Measurements from ENCODE around the gene CACNB4.
"Not testable (repeated sequence)": the region's sequence is repeated elsewhere in the genome, so short reads cannot be mapped to it uniquely, and the experiment has no call there.

The CACNB4 gene

DNA sequence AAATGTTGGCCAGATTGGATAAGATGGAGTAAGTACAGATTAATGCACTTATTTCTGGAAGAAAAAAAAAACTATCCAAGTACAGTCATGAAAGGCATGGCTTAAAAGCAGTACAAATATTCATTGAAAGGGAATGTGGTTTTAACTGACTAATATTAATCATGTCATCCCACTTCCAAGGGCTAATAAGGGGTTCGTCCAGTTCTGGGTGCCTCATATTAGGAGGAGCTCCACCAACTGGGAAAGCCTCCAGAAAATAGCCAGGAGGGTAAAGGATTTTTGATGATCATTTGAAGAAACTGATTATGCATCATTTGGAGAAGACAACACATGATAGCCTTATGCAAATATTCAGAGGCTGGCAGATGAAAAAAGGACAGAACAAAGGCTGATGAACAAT is 155.4 kb downstream of the CACNB4 start:
- no peak for DNase-seq (ENCODE audit: low spot score)

DNA sequence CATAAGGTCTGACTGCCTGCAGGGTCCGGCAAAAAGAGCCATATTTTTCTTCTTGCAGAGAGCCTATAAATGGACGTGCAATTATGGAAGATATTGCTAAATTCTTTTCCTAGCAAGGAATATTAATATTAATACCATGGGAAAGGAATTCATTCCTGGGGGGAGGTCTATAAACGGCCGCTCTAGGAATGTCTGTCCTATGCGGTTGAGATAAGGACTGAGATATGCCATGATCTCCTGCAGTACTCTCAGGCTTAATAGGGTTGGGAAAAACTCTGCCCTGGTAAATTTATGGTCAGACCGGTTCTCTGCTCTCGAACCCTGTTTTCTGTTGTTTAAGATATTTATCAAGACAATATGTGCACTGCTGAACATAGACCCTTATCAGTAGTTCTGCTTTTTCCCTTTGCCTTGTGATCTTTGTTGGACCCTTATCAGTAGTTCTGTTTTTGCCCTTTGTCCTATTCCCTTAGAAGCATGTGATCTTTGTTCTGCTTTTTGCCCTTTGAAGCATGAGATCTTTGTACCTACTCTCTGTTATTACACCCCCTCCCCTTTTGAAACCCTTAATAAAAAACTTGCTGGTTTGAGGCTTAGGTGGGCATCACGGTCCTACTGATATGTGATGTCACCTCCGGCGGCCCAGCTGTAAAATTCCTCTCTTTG is 156.2 kb downstream of the CACNB4 start:
- DNase-seq (ENCODE audit: low spot score), result not testable (repeated sequence)

DNA sequence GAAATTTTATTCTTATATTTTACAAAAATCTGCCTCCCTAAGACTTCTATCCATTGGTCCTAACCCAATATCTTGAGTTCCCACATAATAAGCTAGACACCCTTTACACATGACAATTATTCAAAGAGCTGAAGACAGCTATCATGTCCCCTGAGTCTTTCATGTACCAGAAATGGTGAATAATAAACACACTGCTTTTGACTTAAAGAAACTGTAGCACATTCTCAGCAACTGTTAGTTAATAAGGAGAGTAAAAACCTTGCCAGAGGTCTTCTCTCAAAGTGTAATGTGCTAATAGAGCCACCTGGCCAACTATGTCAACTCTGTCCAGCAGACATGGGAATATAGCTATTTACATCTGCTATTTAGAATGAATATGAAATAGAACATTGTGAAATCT is 160.9 kb downstream of the CACNB4 start:
- no peak for DNase-seq (ENCODE audit: low spot score)

DNA sequence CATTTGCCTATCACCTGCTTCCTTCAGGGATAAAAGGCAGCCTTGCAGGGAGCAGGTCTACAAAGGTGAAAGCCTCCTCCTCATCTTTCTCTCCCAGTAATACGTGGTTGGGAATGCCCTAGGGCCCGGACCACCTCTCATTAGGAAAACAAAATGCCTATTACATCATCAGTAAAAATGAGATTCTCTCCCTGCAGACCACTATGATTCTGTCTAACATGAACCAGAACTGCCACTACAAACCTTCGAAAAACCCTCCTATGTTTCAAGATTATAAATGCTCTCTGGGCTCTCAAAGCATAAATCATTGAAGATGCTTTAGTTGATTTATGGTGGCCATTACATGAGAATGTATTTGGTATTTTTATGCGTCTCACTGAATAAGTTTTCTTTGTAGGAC is 162.2 kb downstream of the CACNB4 start:
- no peak for DNase-seq (ENCODE audit: low spot score)

DNA sequence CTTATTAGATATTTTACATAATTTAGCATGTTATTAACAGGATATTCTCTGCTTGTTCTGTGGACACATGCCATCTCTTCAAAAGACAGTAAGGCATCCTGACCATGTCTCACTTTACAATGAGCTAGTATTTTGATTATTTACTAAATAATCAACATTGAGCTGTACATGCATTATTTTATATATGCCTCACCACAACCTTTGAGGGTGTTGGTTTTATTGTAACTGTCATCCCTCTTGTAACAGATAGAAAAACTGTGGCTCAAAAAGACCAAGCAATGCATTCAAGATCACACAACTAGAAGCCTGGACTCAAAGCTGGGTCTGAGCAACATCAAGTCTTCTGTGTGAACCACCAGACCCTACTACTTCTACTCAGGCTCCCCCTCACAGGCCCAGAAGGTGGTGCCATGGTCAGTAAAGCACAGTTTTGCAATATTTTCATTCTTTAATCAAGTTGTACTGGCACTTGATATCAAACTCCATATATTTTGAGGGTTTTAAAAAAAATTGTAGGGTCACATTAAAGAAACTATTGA is 165.5 kb downstream of the CACNB4 start:
- no peak for DNase-seq (ENCODE audit: low spot score)

DNA sequence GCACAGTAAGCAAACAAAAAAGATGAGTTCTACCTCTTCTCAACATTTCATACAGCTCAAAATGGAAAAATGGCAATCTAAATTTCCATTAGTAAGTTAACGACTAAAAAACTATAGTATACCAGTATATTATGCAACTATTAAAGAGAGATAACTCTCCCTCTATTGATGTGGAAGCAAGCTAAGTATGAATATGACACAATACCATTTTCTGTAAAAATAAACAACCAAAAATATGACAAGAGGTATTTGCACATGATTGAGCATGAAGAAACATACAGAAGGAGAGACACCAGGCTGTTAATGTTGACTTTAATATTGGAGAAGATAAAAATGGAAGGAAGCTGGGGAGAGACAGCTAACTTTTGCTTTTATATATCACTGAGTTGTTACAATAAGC is 167.1 kb downstream of the CACNB4 start:
- DNase-seq (ENCODE audit: low spot score), result no peak

DNA sequence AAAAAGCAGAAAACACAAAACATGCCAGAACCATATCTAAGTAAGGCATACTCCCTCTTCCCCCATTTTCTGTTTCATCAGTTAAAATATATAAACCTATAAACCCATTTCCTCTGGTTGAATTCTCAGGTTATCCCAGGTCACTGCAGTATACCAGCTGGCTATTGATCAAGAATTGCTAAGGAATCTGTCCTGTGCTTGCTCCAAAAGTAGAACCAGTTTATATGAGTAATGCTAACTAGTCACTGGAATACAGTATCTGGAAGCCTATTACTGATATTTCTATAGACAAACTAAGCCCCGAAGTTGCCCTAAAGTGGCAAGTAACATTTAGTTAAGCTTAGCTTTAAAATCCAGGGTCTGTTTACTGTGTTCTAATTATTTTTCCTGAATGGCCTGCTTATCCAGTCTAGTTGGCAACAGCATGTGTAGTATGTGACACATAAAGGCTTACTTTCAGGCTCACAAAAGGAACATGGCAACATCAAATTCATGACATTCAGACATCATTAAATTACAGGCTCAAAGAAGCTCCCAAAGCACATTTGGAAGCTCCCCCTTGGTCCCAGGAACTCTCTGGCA is 167.7 kb downstream of the CACNB4 start:
- no peak for DNase-seq (ENCODE audit: low spot score)

DNA sequence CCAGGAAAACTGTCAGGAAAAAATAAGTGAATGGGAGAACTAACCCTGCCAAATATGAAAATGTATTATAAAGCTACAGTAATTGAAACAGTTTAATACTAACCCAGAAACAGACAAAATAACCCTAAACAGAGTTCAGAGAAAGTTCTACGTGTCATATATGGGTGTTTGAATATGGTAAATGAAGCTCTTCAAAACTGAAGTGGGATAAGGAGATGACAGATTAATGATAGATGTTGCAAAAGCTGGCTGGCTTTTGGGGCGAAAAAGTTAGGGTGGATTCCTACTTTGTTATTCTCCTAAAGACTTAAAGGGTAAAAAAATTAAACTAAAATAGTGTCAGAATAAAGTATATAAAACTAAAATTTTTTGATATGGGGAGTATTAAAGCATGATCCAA is 168.8 kb downstream of the CACNB4 start:
- no peak for DNase-seq (ENCODE audit: low spot score)

DNA sequence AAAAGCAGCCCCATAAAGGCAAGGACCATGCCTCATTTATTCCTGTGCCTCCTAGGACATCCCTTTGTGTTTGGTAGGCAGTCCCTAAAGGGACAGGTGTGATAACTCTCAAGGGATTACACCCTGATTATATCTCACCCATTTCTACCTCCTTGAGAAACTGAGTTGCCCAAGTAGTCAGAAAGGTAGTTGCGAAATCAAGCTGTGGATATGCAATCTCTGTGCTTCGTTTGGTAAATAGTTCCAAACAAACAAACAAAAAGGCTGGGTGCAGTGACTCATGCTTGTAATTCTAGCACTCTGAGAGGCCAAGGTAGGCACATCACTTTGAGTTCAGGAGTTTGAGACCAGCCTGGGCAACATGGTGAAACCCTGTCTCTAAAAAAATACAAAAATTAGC is 170.5 kb downstream of the CACNB4 start:
- DNase-seq (ENCODE audit: low spot score), result no peak

DNA sequence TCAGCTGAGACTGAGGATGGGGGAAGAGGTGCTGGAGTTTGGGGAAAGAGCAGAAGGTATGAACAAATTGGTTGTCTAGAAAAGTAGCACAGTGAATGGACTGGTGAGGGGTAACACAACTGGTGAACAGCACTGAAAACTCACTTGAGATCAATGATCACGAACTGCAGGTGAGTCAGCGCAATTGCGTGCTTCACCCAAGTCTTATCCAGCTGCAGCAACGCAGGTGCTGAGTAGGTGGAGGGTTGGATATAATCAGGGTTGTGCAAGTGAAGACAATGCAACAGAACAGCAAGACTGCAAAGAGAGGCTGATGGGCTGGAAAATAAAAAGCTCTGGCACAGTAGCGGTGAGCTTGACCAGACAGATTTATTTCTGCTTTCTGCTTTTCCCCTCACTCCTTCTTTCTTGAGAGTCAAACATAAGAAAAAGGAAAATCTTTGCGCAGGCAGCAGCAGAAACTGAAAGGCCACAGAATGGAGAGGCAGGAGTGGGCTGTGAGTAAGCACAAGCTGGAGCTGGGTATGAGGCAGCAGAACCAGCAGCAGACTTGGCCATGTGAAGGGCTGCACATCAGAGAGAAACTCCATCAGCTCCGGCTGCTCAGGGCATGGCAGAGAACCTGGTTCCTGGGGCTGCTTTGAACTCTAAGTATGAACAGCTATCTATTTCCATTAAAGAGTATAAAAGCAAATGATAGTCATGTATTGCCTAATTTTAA is 171.2 kb downstream of the CACNB4 start:
- DNase-seq (ENCODE audit: low spot score), result no peak

DNA sequence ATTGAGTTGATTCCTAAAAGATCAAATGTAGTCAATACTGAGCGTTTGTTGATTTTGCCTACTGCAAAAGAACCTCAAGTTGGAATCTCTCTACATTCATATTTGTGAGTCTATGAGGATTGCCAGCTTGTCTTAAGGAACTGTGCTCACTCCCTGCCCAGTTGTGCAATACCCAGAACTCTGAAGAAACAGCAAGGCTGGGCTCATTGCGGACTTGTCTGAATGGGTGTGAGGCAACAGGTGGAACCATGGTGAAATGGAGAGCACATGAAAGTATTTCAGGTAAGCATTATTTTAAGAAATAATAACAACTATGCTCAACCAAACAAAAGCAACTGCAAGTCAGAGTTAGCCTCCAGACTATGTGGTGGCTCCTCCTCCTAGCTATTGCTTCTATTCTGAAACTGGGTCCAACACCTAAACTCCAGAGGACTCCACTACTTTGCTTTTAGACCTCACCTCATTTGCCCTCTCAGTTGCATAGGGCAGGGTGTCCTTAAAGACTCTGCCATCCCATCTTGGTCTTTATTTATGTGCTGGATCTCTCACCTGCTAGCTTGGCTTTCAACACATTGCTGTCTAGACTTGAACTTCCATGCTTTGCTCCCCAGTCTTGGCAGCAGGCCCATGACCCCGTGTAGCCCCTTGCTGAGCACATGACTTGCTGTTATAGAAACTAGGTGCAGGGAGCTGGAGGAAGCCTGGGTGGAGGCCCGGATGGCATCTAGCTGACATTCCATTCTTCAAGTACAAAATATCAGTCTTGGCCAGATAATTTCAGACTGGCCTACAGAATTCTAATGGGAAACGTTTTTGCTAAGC is 175.8 kb downstream of the CACNB4 start:
- no peak for DNase-seq (ENCODE audit: low spot score)

DNA sequence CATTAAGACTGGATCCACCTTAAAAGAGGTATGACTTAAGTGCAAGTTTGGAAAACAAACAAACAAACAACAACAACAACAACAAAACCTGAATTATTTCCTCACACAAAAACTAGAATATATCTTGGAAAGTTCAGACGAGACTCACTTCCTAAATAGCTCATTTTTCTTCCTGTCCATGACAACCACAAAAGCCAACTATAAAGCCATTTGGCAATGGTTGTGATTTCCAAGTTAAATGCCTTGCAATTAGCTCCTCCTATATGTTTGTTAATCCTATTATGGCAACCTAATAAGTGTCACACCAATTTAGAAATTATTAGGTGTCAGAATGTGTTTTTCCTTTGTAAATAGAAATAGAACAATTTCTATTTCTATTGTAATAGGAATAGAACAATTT is 179.1 kb downstream of the CACNB4 start:
- DNase-seq (ENCODE audit: low spot score), result no peak

DNA sequence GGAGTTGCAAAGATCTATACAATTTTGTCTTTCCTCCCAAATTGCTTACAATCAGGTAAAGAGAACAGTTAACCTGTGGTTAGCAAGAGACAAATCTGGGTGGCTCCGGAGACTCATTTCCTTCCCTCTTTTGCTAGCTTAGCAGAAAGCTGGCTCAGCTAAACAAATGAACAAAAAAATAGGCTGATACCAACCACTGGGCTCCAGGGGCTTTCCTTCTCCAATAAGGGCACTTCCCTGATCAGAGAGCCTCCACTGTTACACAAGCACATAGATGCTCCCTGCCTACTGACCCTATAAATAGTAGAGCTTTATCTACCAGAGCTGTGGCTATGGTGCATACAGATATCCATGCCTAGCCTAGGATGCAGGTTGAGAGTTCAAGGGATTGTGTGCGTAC is 180.5 kb downstream of the CACNB4 start:
- no peak for DNase-seq (ENCODE audit: low spot score)

DNA sequence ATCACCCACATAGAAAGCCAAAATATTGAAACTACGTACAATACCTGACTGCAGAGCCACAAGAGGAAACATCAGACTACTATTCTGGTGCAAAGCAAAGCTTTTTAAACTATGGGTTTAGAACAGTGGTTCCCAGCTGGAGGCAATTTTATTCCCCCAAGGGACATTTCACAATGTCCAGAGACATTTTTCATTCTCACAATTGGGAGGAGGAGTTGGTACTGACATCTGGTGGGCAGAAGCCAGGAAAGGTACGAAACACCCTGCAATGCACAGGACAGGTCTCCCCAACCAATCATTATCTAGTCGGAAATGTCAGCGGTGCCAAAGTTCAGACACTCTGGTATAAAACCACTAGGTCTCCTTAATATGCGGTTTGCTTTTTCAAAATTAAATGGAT is 182.2 kb downstream of the CACNB4 start:
- DNase-seq (ENCODE audit: low spot score), result no peak

DNA sequence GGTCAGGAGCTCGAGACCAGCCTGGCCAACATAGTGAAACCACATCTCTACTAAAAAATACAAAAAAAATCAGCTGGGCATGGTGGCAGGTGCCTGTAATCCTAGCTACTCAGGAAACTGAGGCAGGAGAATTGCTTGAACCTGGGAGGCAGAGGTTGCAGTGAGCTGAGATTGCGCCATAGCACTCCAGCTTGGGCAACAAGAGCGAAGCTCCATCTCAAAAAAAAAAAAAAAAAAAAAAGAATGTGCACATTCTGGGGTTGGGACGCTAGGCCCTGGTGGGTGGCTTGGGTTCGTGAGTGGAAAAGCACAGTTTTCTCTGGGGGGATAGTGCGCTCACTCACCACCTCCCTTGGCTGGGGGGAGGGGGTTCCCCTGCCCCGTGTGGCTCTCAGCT is 183.2 kb downstream of the CACNB4 start:
- DNase-seq (ENCODE audit: low spot score), result not testable (repeated sequence)

DNA sequence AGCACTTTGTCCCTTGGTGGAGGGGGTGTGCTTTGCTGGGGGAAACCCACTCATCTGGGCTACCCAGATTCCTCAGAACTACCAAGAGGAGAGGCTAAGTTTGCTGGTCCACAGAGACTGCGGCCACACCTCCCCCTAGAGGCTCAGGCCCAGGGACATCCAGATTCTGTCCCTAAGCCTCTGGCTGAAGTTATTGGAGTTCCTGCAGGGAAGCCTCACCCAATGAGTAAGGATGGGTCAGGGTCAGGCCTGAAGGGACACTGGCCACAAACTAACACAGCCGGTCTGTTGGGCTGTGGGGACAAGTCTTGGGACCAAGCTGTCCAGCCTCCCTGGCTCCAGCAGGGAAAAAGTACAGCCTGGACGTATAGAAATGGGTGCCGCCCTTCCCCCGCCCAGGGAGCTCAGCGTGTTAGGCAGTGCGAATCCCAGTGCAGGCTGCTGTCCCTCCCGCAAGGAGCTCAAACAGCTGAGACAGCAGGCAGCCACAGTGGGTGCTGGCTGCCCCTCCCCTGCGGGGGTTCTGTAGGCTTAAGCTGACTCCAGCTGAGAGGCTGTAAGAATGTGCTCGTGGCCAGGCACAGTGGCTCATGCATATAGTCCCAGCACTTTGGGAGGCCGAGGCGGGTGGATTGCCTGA is 183.7 kb downstream of the CACNB4 start:
- no peak for DNase-seq (ENCODE audit: low spot score)

DNA sequence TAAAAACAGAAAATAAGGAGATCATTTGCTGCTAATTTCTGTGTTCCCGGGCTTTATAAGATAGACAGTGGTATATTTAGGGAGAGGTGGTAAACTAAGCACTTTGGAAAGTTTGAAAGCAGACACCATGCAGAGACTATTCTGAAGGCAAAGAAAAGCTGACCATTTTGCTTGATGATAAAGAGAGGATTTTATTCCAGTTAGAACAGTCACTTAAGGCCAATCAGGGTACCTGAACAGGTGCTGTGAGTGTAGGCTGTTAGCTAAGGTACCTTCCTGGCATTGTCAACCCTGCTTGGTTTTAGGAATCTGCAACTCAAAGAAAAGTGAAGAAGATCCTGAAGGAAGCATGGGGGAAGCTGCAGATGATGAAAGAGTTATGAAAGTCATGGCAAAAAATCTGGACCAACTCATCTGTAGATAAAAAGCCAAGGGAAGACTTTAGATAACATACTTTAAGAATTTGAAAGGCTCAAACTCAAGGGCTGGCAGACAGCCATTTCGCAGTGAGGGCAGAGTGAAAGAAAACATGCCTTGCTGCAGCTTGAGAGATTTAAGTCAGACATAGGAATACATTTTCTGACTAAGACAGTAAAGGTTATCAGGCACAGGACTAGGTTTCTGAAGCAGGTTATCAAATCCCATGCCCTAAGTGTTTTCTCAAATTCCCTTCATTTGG is 190.5 kb downstream of the CACNB4 start:
- no peak for DNase-seq (ENCODE audit: low spot score)

DNA sequence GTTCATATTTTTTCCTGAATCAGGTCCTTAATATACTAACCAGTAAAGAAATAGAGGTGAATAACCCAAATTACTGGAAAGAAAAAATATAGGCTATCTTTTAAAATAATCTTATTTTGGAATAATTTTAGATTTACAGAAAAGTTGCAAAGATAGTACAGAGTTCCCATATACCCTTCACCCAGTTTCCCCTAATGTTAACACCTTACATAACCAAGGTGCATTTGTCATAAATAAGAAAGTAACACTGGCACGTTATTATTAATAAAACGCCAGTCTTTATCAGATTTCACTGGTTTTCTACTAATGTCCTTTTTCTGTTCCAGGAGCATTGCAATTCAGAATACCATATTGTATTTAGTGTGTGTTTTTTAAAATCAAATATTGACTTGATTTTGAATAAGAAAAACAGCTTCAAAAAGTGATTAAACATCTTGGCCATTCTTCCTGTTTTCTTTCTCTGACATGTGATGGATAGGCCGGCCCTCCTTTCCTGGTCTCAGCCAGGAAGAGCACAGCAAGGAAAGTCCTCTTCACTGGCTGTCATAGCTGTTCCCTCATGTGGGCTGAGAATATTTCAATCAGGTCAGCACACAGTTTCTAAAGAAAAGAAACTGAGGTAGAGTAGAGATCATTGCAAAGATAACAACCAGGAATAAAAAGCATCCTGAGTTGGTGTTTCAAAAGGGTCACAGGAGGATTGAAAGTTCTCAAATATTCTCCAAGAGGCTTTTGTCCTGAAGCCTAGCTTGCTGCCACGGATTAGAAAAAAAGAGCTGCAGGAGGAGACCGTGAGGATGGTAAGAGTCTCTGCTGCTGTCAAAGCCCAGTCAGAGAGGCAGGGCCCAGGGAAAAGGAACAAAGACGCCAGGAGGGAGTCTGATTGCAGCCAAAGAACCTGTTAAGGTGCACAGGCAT is 191.3 kb downstream of the CACNB4 start:
- DNase-seq (ENCODE audit: low spot score), result no peak

DNA sequence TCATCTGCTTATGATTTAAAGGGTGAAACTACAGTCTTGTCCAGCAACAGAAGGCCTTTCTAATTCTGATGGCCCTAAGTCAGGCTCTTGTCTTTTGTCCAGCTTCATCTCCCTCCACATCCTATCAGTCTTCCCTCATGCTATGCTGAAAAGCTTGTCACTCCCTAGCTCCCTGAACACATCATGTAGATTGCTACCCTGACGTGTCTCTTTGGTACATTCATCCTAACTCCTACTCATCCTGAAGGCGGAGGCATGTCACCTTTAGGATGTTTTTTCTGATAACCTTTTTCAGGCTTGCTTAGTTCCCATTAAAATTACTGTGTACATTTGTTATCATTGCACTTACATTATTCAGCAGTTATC is 192.2 kb downstream of the CACNB4 start:
- no peak for DNase-seq (ENCODE audit: low spot score)

DNA sequence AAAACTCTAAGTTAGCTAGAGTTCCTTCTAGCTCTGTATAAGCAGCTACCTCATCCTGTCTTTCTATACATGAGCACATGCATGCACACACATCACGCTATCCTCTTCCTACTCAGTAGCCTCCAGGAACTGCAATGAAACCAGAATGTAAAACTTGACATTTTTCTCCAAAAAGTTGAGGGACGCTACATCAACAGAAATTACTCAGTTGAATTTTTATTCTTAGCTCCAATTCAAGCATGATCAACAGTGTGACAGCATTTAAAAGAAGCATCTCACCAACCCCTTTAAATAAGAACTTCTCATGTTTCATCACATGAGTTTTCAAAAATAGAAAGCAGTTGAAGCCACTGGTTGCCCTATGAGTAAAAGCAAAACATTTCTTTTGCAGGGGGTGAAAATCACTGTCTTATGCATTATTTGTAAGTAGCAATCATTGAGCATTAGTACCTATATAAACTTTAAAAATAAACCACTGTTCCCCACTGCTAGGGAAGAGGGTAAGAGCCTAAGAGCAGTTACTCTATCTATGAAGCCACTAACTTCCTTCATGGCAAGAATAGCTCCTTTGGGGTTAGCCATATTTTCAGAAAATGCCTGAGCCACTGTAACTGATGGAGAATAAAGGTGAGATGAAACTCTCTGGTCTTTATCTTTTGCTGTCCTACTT is 192.7 kb downstream of the CACNB4 start:
- no peak for DNase-seq (ENCODE audit: low spot score)

Measured in AG08396 (cell line).